Measurements from ENCODE around the gene PRKCD.
A peak's percentile ranks its signal among the peaks of the same experiment; 100 is the strongest.

The PRKCD gene

GRCh38 chr3:53130179-53131061 is 30.6 kb upstream of the PRKCD start, which contains the start of gene RFT1:
TSS of gene RFT1 (minus strand) at chr3:53130435. CDS start at chr3:53130400, 35 bp downstream.
- peak; percentile 97 for DNase-seq (ENCODE audit: low read depth)
- TF ChIP-seq CTCF (IDR thresholded peaks at IDR 0.05; ENCODE audit: insufficient read depth, low read depth, low read length, missing control alignments): no peak
- peak within 1 kb of the TSS; percentile 66 for H3K4me3 ChIP-seq (ENCODE audit: low read length)

- peak overlapping the region; percentile 66 for H3K4me3 ChIP-seq (ENCODE audit: low read length)
- no peak for DNase-seq (ENCODE audit: low read depth)
- no peak for TF ChIP-seq CTCF (IDR thresholded peaks at IDR 0.05; ENCODE audit: insufficient read depth, low read depth, low read length, missing control alignments)
Observed at GRCh38 chr3:53131096-53131495, 29.9 kb upstream of the PRKCD start.

GRCh38 chr3:53132347-53132746 is 28.7 kb upstream of the PRKCD start:
- DNase-seq (ENCODE audit: low read depth): peak; percentile 78
- TF ChIP-seq CTCF (IDR thresholded peaks at IDR 0.05; ENCODE audit: insufficient read depth, low read depth, low read length, missing control alignments): no peak
- no peak overlapping the region for H3K4me3 ChIP-seq (ENCODE audit: low read length)

- no peak overlapping the region for H3K4me3 ChIP-seq (ENCODE audit: low read length)
- DNase-seq (ENCODE audit: low read depth): peak; percentile 79
- TF ChIP-seq CTCF (IDR thresholded peaks at IDR 0.05; ENCODE audit: insufficient read depth, low read depth, low read length, missing control alignments): peak; percentile 88
Observed at GRCh38 chr3:53134631-53135232, 26.3 kb upstream of the PRKCD start.

- DNase-seq (ENCODE audit: low read depth): no peak
- H3K4me3 ChIP-seq (ENCODE audit: low read length): no peak overlapping the region
- TF ChIP-seq CTCF (IDR thresholded peaks at IDR 0.05; ENCODE audit: insufficient read depth, low read depth, low read length, missing control alignments): no peak
Observed at GRCh38 chr3:53137221-53137620, 23.8 kb upstream of the PRKCD start.

- DNase-seq (ENCODE audit: low read depth): peak; percentile 50
- TF ChIP-seq CTCF (IDR thresholded peaks at IDR 0.05; ENCODE audit: insufficient read depth, low read depth, low read length, missing control alignments): no peak
Observed at GRCh38 chr3:53137835-53138446, 23.1 kb upstream of the PRKCD start.

More at GRCh38 chr3:53137835-53138446, 23.1 kb upstream of the PRKCD start:
- no peak overlapping the region for H3K4me3 ChIP-seq (ENCODE audit: low read length)

All from epithelial cell of esophagus (primary cell).